Measurements from ENCODE around the gene SMARCB1. TPM values are rescaled to one million over a fixed set of nuclear protein-coding genes. Genes with fewer than 3 reads are reported as not detected.

SMARCB1 gene
- total RNA-seq, 1 experiment from 2014 or later = 136 TPM

DNA sequence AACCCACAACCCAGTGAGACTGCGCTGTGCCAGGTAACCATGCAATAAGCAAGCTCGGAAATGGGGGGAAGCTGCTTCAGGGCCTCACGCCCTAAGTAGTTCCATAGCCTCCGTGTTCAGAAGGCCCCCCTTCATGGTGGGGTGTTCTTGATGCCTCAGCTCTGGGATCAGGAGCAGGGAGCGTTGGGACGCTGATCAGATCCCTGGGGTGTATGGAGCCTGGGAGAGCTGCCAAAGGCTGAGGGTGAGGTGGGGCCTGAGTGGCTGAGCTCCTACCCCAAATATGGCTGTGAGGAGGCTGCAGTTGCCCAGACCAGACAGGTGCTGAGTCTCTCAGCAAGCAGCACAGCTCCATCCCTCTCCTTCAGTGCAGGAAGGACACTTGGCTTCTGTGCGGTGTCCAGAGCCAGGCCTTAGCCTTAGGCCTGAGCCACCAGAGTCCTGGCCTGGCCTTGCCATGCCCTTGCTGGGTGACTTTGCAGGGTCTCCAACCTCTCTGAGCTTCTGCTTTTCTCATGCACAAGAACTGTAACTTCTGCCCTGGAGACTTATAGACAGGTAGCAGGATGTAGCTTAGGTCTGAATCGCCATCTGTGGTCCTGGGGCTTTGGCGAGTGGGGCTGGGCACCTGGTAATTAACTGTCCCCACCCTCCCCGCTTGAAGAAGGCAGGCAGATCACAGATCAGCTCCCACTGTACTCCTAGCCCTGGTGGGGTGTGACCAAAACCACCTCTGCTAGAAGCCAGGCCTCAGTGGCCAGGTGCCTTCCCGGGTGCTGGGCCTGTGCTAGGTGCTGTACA lies 8.8 kb upstream of the SMARCB1 start:
- Histone ChIP-seq H4K20me1 (ENCODE audit: control insufficient read depth, insufficient read depth, insufficient read length) (no peaks in the 10 kb centered on the region), H3K79me1 (ENCODE audit: insufficient read depth, low read depth, low read length, poor library complexity, severe bottlenecking) (no peaks in the 10 kb centered on the region), H3K4me1 (ENCODE audit: insufficient read depth, low read length) (no peaks in the 10 kb centered on the region; the same call in 1 of the 2 replicates), H3K18ac (ENCODE audit: insufficient read length, low read depth, low read length) (no peak overlapping the region), H2AK5ac (ENCODE audit: insufficient read length, low read length) (no peak overlapping the region), H4K91ac (ENCODE audit: insufficient read length, low read depth, low read length) (no peak overlapping the region), H3K23me2 (ENCODE audit: insufficient read length, low read depth, low read length, poor library complexity, severe bottlenecking) (peaks cover 5% of the 10 kb centered on the region), H3K9me3 (ENCODE audit: control insufficient read depth, low read depth, low read length) (no peaks in the 10 kb centered on the region), H2BK20ac (ENCODE audit: low read depth, low read length, poor library complexity, severe bottlenecking) (no peak overlapping the region), H2BK120ac (ENCODE audit: low read depth, low read length, poor library complexity, severe bottlenecking) (no peak overlapping the region), H3K23ac (ENCODE audit: insufficient read length, low read depth, low read length) (no peak overlapping the region), H2BK5ac (ENCODE audit: insufficient read length, low read length) (no peak overlapping the region), H3K56ac (ENCODE audit: insufficient read length, low read depth, low read length) (no peak overlapping the region), H4K5ac (ENCODE audit: insufficient read length, low read depth, low read length) (no peak overlapping the region), H4K8ac (replicated peaks; ENCODE audit: insufficient read length, low read depth, low read length) (no peak overlapping the region), H2BK15ac (ENCODE audit: low read depth, low read length) (no peak overlapping the region), H3K9ac (ENCODE audit: extremely low read depth, insufficient read length, low read length) (no peak overlapping the region), H3K27ac (ENCODE audit: insufficient read length, low read depth, low read length) (no peak overlapping the region), H3K27me3 (ENCODE audit: insufficient read depth, low read length) (peaks cover 9% of the 10 kb centered on the region; the same call in 1 of the 2 replicates), H3K4me2 (ENCODE audit: insufficient read depth, insufficient read length, low read length) (no peak overlapping the region), H3K4ac (ENCODE audit: low read depth, low read length) (no peak overlapping the region), H3T11ph (ENCODE audit: low read length) (no peak overlapping the region), H2AFZ (ENCODE audit: low read length) (no peak overlapping the region), H3K14ac (ENCODE audit: insufficient read depth, low read length) (no peak overlapping the region; the same call in 1 of the 2 replicates), H2BK12ac (ENCODE audit: insufficient read length, low read depth, low read length) (no peak overlapping the region), H3K79me2 (ENCODE audit: insufficient read depth, low read length) (no peaks in the 10 kb centered on the region)
- H3K4me1 Mint-ChIP-seq = peaks cover 12 to 24% of the 10 kb centered on the region in 2 experiments
- peaks cover 36% of the 10 kb centered on the region for H3K27me3 Mint-ChIP-seq (ENCODE audit: low read depth)
- H3K4me3 Mint-ChIP-seq = no peak overlapping the region
- no CpG with 5 or more reads among the region's 11 CpGs for WGBS (ENCODE audit: extremely low coverage, insufficient read length, low lambda C conversion rate)
- no peaks in the 10 kb centered on the region for H3K9me3 Mint-ChIP-seq
- TF ChIP-seq, protein P1, sequence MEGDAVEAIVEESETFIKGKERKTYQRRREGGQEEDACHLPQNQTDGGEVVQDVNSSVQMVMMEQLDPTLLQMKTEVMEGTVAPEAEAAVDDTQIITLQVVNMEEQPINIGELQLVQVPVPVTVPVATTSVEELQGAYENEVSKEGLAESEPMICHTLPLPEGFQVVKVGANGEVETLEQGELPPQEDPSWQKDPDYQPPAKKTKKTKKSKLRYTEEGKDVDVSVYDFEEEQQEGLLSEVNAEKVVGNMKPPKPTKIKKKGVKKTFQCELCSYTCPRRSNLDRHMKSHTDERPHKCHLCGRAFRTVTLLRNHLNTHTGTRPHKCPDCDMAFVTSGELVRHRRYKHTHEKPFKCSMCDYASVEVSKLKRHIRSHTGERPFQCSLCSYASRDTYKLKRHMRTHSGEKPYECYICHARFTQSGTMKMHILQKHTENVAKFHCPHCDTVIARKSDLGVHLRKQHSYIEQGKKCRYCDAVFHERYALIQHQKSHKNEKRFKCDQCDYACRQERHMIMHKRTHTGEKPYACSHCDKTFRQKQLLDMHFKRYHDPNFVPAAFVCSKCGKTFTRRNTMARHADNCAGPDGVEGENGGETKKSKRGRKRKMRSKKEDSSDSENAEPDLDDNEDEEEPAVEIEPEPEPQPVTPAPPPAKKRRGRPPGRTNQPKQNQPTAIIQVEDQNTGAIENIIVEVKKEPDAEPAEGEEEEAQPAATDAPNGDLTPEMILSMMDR (conservative IDR thresholded peaks at IDR 0.05) = no peak
- no peak for DNase-seq
- H3K27ac Mint-ChIP-seq = no peak overlapping the region
- no peaks in the 10 kb centered on the region for H3K36me3 Mint-ChIP-seq (ENCODE audit: insufficient read depth in 1 of 3, low read depth in 3 of 3)
